Trophoblast cell (in vitro differentiated cells and primary cell): ENCODE results near the gene TRMT1.

ENCODE experiments used
- DNase-seq, 2 donors: peaks; one replicate each; pipeline ENCODE4 v3.0.0-alpha.2; 2016
- H2AFZ ChIP-seq: 2 replicates; pipeline ENCODE4 v1.6.1; 2013; ENCODE audit warnings: low read length, moderate library complexity, mild to moderate bottlenecking; ENCODE audit not compliant: insufficient read depth, poor library complexity
- H2AK5ac ChIP-seq: 2 replicates; pipeline ENCODE4 v1.6.1; 2013; ENCODE audit warnings: mild to moderate bottlenecking, low read length
- H2BK120ac ChIP-seq: 2 replicates; pipeline ENCODE4 v1.6.1; 2013; ENCODE audit warnings: low read length, mild to moderate bottlenecking, moderate library complexity; ENCODE audit not compliant: insufficient read depth, poor library complexity
- H2BK12ac ChIP-seq: 2 replicates; pipeline ENCODE4 v1.6.1; 2013; ENCODE audit warnings: mild to moderate bottlenecking, low read length, moderate library complexity
- H2BK5ac ChIP-seq: 2 replicates; pipeline ENCODE4 v1.6.1; 2013; ENCODE audit warnings: low read length, low read depth, moderate library complexity, mild to moderate bottlenecking; ENCODE audit not compliant: poor library complexity
- H3K14ac ChIP-seq: 2 replicates; pipeline ENCODE4 v1.6.1; 2013; ENCODE audit warnings: mild to moderate bottlenecking, low read length
- H3K18ac ChIP-seq: 2 replicates; pipeline ENCODE4 v1.6.1; 2013; ENCODE audit warnings: mild to moderate bottlenecking, low read length
- H3K23ac ChIP-seq: 2 replicates; pipeline ENCODE4 v1.6.1; 2013; ENCODE audit warnings: low read length
- H3K27ac ChIP-seq: 2 replicates; pipeline ENCODE4 v1.5.1; 2013; ENCODE audit warnings: low read depth, mild to moderate bottlenecking, inconsistent platforms, low read length, moderate library complexity
- H3K27me3 ChIP-seq: 2 replicates; pipeline ENCODE4 v1.6.1; 2013; ENCODE audit warnings: inconsistent platforms, mild to moderate bottlenecking, low read length, moderate library complexity; ENCODE audit not compliant: insufficient read depth
- H3K36me3 ChIP-seq, 2 experiments: 1 replicate in 1 of 2; 2 replicates in 1 of 2; pipeline ENCODE4 v1.6.1; 2013; ENCODE audit warnings: low read length in 2 of 2, mild to moderate bottlenecking in 2 of 2, moderate library complexity in 1 of 2; ENCODE audit not compliant: insufficient read depth in 2 of 2, control insufficient read depth in 1 of 2
- H3K4ac ChIP-seq: 2 replicates; pipeline ENCODE4 v1.6.1; 2013; ENCODE audit warnings: low read depth, mild to moderate bottlenecking, low read length, moderate library complexity
- H3K4me1 ChIP-seq, 2 experiments: 1 replicate in 1 of 2; 2 replicates in 1 of 2; pipeline ENCODE4 v1.6.1; 2013; ENCODE audit warnings: low read length in 2 of 2, mild to moderate bottlenecking in 2 of 2, moderate library complexity in 1 of 2; ENCODE audit not compliant: insufficient read depth in 2 of 2, control insufficient read depth in 1 of 2
- H3K4me2 ChIP-seq: 2 replicates; pipeline ENCODE4 v1.6.1; 2013; ENCODE audit warnings: inconsistent platforms, mild to moderate bottlenecking, low read length, moderate library complexity
- H3K4me3 ChIP-seq: 2 replicates; pipeline ENCODE4 v1.5.1; 2013; ENCODE audit warnings: mild to moderate bottlenecking, low read depth, low read length, inconsistent platforms
- H3K79me1 ChIP-seq: one replicate; pipeline ENCODE4 v1.6.1; 2013; ENCODE audit warnings: low read length
- H3K79me2 ChIP-seq: 2 replicates; pipeline ENCODE4 v1.6.1; 2013; ENCODE audit warnings: low read length, mild to moderate bottlenecking; ENCODE audit not compliant: control insufficient read depth, insufficient read depth, poor library complexity
- H3K9ac ChIP-seq: 2 replicates; pipeline ENCODE4 v1.6.1; 2013; ENCODE audit warnings: mild to moderate bottlenecking, low read length
- H3K9me3 ChIP-seq: 2 replicates; pipeline ENCODE4 v1.6.1; 2013; ENCODE audit warnings: low read depth, mild to moderate bottlenecking, control low read depth, inconsistent platforms, low read length; ENCODE audit not compliant: insufficient read depth
- H4K12ac ChIP-seq: 2 replicates; pipeline ENCODE4 v1.6.1; 2013; ENCODE audit warnings: low read depth, mild to moderate bottlenecking, low read length, moderate library complexity
- H4K8ac ChIP-seq: 2 replicates; pipeline ENCODE4 v1.6.1; 2013; ENCODE audit warnings: low read depth, mild to moderate bottlenecking, low read length, moderate library complexity
- H4K91ac ChIP-seq: one replicate; pipeline ENCODE4 v1.6.1; 2013; ENCODE audit warnings: low read depth, mild to moderate bottlenecking, low read length, moderate library complexity
- WGBS: extraction: QIAGEN DNeasy Blood & Tissue Kit; methylation state at CpG from one replicate; pipeline ENCODE4 v1.1.7; 2013; ENCODE audit warnings: missing lambda C conversion rate; ENCODE audit not compliant: insufficient read length, insufficient coverage; ENCODE audit errors: extremely low coverage; 5-methylcytosine and 5-hydroxymethylcytosine counted together

Gene TRMT1

DNA sequence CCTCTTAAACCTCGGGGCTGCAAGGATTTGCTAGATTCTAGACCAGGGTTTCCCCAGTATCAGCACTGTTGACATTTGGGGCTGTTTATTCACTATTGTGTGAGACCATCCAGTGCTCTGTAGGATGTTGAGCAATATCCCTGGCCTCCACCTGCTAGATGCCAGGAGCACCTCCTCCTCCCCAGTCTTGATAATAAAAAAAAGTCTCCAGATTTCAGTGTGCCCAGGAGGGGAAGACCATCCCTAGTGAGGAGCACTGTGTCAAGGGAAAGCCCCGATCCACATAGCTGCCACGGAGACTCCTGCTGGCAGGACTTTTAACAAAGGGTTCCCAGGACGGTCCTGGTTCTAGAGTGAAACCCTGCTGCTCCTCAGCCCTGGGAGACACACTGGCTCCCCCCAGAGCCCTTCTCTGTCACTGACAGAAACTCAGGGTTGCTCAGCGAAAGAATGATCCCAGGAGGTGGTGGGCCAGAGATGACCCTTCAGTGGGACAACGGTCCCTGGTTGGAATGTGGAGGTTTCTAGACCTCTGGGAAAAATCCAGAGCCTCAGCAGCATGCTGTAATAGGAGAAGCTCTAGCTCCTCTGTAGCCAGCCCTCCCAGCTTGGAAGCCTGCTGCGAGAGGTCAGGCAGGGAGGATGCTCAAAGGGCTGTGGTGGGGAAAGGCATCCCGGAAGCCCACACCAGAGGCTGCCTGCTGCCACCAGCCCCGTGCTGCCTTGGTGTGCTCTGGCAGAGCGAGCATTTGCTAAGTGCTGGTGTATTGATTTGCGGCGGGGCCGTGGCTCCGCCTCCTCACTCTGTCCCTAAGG lies 34.1 kb downstream of the TRMT1 start:
- Histone ChIP-seq H3K23ac (no peak overlapping the region), H3K4me1 (no peaks in the 10 kb centered on the region), H4K12ac (no peak overlapping the region), H3K14ac (no peak overlapping the region), H3K4ac (no peak overlapping the region), H3K4me2 (no peak overlapping the region), H3K79me2 (no peaks in the 10 kb centered on the region), H2AK5ac (no peak overlapping the region), H3K18ac (no peak overlapping the region), H3K36me3 (no peaks in the 10 kb centered on the region), H4K91ac (no peak overlapping the region), H3K9ac (no peak overlapping the region), H3K4me3 (no peak overlapping the region), H2BK5ac (no peak overlapping the region), H3K27ac (no peak overlapping the region), H2BK12ac (no peak overlapping the region), H2AFZ (no peak overlapping the region), H2BK120ac (no peak overlapping the region), H3K27me3 (peaks cover 7% of the 10 kb centered on the region), H3K9me3 (no peaks in the 10 kb centered on the region), H4K8ac (no peak overlapping the region), H3K79me1 (no peaks in the 10 kb centered on the region)
- DNase-seq, result peak in 1 of 2 donors; percentile 28
- no CpG with 5 or more reads among the region's 14 CpGs for WGBS

DNA sequence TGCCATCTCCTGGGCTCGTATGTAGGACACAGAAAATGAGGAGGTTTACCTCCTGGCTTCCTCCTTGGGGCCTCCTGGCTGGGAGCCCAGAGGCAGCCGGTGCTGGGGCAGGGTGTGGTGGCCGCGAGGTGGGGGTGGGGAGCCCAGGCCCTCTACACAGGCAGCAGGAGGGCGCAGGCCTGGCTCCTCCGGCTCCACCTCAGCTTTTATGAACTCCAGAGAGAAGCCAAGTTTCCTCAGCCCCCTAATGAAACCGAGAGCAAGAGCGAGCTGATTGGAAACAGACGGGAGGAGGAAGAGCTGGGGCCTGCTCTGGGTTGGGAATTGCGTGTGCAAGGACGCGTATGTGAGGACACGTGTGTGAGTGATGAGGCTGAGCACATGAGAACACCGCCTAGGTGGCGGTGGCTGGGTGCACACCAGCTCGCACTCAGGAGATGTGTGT lies 37.0 kb downstream of the TRMT1 start:
- no peaks in the 10 kb centered on the region for H3K4me1 ChIP-seq
- H4K91ac ChIP-seq, result no peak overlapping the region
- no peak overlapping the region for H3K14ac ChIP-seq
- H3K9ac ChIP-seq, result no peak overlapping the region
- H2AK5ac ChIP-seq, result no peak overlapping the region
- no peaks in the 10 kb centered on the region for H3K36me3 ChIP-seq
- H4K8ac ChIP-seq, result no peak overlapping the region
- H3K27me3 ChIP-seq, result peaks cover 18% of the 10 kb centered on the region
- no peak overlapping the region for H3K4ac ChIP-seq
- no CpG with 5 or more reads among the region's 16 CpGs for WGBS
- DNase-seq, result no peak
- H2BK12ac ChIP-seq, result no peak overlapping the region
- H3K79me2 ChIP-seq, result no peaks in the 10 kb centered on the region
- H3K18ac ChIP-seq, result no peak overlapping the region
- H4K12ac ChIP-seq, result no peak overlapping the region
- no peak overlapping the region for H3K4me3 ChIP-seq
- no peak overlapping the region for H3K4me2 ChIP-seq
- no peak overlapping the region for H3K27ac ChIP-seq
- no peak overlapping the region for H2BK5ac ChIP-seq
- no peak overlapping the region for H2BK120ac ChIP-seq
- no peaks in the 10 kb centered on the region for H3K9me3 ChIP-seq
- no peaks in the 10 kb centered on the region for H3K79me1 ChIP-seq
- no peak overlapping the region for H2AFZ ChIP-seq
- H3K23ac ChIP-seq, result no peak overlapping the region

GRCh38 chr19:13078897-13079541 lies 37.5 kb downstream of the TRMT1 start:
- Histone ChIP-seq H3K4me3 (no peak overlapping the region), H3K4ac (no peak overlapping the region), H3K18ac (no peak overlapping the region), H2AK5ac (no peak overlapping the region), H3K9ac (no peak overlapping the region), H2BK120ac (no peak overlapping the region), H3K79me1 (no peaks in the 10 kb centered on the region), H3K79me2 (no peaks in the 10 kb centered on the region), H3K36me3 (no peaks in the 10 kb centered on the region), H4K8ac (no peak overlapping the region), H3K4me2 (no peak overlapping the region), H3K4me1 (no peaks in the 10 kb centered on the region), H3K9me3 (no peaks in the 10 kb centered on the region), H4K12ac (no peak overlapping the region), H3K14ac (no peak overlapping the region), H3K27ac (no peak overlapping the region), H3K27me3 (peaks cover 18% of the 10 kb centered on the region), H4K91ac (no peak overlapping the region), H3K23ac (no peak overlapping the region), H2BK12ac (no peak overlapping the region), H2BK5ac (no peak overlapping the region), H2AFZ (no peak overlapping the region)
- WGBS, result no CpG with 5 or more reads among the region's 12 CpGs
- DNase-seq, result no peak

DNA sequence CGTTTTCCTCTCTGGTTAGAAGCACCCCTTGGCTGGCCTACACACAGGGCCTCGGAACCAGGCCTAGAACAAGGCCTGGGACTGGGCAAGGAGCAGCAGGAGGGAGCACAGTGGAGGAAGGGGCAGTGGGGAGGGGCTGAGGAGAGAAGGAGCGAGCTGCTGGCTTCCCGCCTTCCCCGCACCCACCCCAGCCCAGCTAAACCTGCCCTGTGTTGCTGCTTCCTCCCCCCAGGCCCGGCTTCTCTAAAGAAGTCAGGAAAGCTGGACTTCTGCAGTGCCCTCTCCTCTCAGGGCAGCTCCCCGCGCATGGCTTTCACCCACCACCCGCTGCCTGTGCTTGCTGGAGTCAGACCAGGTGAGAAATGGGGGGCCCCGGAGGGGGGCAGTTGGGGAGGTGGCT lies 38.2 kb downstream of the TRMT1 start:
- Histone ChIP-seq H3K14ac (no peak overlapping the region), H4K91ac (no peak overlapping the region), H3K79me2 (no peaks in the 10 kb centered on the region), H2AK5ac (no peak overlapping the region), H2BK12ac (no peak overlapping the region), H3K4me3 (no peak overlapping the region), H4K8ac (no peak overlapping the region), H2BK5ac (no peak overlapping the region), H3K23ac (no peak overlapping the region), H2BK120ac (no peak overlapping the region), H3K27ac (no peak overlapping the region), H4K12ac (no peak overlapping the region), H3K27me3 (peaks cover 16% of the 10 kb centered on the region), H3K4me1 (no peaks in the 10 kb centered on the region), H2AFZ (no peak overlapping the region), H3K9me3 (no peaks in the 10 kb centered on the region), H3K36me3 (no peaks in the 10 kb centered on the region), H3K4ac (no peak overlapping the region), H3K79me1 (no peaks in the 10 kb centered on the region), H3K18ac (no peak overlapping the region), H3K9ac (no peak overlapping the region), H3K4me2 (no peak overlapping the region)
- WGBS, result no CpG with 5 or more reads among the region's 10 CpGs
- no peak for DNase-seq
